Measurements from ENCODE around the gene ERCC8.

- TF ChIP-seq, protein P1, sequence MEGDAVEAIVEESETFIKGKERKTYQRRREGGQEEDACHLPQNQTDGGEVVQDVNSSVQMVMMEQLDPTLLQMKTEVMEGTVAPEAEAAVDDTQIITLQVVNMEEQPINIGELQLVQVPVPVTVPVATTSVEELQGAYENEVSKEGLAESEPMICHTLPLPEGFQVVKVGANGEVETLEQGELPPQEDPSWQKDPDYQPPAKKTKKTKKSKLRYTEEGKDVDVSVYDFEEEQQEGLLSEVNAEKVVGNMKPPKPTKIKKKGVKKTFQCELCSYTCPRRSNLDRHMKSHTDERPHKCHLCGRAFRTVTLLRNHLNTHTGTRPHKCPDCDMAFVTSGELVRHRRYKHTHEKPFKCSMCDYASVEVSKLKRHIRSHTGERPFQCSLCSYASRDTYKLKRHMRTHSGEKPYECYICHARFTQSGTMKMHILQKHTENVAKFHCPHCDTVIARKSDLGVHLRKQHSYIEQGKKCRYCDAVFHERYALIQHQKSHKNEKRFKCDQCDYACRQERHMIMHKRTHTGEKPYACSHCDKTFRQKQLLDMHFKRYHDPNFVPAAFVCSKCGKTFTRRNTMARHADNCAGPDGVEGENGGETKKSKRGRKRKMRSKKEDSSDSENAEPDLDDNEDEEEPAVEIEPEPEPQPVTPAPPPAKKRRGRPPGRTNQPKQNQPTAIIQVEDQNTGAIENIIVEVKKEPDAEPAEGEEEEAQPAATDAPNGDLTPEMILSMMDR (conservative IDR thresholded peaks at IDR 0.05; ENCODE audit: low read length): no peak
- TF ChIP-seq EZH2phosphoT487 (IDR thresholded peaks at IDR 0.05; ENCODE audit: borderline replicate concordance): no peak
These were observed 33.3 kb upstream of the ERCC8 start for GRCh38 chr5:60977956-60978737.
